NCI-H2227 treated with DMSO at 0.1 percent for 48 hours (cell line): Measurements from ENCODE around the gene PPP2R5A.
"Not testable (repeated sequence)": the region's sequence is repeated elsewhere in the genome, so short reads cannot be mapped to it uniquely, and the experiment has no call there.

Experiments
- DNase-seq: peaks from one replicate; lab custom pipeline; 2025; lab: John Stamatoyannopoulos, UW

PPP2R5A gene

GRCh38 chr1:212297338-212297737 is 12.1 kb downstream of the PPP2R5A start:
- DNase-seq, result no peak

DNA sequence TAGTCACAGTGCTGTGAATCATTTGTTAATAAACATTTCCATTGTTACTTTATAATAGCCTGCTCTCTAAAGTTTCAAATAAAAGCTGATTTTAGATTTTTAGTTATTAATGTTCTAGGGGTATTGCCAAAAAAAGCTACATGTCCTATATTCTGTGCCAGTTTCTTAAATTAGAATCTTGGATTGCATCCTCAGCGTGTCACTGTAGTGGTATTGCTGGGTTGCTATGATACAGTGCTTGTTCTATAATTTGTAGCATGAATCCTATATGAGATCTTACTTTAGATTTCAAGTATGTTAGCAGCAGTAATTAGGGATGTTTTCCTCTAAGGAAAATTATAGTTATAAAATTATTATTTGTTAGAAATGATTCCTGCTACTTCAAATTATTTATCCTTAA is 16.4 kb downstream of the PPP2R5A start:
- DNase-seq, result no peak

GRCh38 chr1:212302745-212303383 is 17.7 kb downstream of the PPP2R5A start:
- DNase-seq, result no peak

- no peak for DNase-seq
These were observed 20.1 kb downstream of the PPP2R5A start for GRCh38 chr1:212305342-212305741.

DNA sequence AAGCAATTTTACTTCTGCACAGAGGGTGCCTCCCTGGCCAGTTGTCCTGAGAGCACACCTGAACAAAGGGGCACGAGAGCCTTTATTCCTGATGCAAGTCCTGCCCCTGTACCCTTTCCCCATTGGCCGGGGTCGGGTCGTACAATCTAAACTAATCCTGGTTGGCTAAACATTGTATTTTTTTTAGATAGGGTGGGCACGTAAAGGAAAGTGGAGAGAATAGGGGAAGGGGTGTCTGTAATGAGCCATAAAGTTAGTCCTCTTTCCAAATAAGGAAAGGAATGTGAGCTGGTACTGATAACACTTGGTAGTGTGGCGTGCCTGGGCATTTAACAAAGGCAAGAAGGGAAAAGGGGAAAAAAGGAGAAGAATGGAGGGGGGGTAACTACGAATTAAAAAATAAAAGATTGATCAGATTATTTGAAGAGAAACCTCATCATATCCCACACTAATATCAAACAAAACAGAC is 20.8 kb downstream of the PPP2R5A start:
- not testable (repeated sequence) for DNase-seq

GRCh38 chr1:212309967-212310366 is 24.8 kb downstream of the PPP2R5A start:
- no peak for DNase-seq

DNA sequence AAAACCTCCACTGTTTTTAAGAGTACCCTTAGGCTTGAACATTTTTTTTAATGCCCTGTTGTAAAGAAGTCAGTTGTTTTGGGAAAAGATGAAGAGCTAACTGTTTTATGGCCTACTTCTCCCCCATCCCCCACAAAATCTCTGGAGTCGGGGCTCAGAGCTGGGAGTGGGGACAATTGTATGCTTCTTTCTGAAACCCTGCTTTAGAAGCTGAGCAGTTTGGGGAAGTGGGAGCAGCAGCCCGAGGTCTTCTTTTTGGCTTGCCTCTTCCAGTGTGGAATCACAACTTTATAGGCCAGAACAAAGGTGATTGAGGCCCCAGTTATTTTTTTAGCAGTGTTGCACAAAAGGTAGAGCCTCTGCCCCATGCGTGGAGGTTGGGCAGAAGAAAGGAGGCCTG is 25.2 kb downstream of the PPP2R5A start:
- no peak for DNase-seq

- no peak for DNase-seq
These were observed 26.8 kb downstream of the PPP2R5A start for GRCh38 chr1:212311836-212312497.

GRCh38 chr1:212313616-212314015 is 28.4 kb downstream of the PPP2R5A start:
- DNase-seq, result no peak

DNA sequence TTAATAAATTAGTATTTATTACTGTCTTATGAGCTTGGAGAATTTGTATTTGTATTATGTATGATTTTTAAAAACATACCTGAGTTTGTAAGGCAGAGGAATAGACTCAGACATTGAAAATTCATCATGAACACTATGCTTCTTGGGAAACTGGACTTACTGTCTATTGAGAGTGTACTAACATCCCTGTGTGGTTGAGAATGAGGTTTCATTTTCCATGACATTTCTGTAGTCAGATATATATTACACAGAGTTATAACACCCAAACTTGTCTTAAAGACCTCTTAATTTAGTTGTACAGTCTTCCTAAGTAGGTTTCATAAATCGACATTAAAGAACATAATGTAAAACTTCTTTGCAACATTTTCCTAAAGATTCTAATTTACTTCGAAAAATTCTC is 30.0 kb downstream of the PPP2R5A start:
- no peak for DNase-seq

GRCh38 chr1:212315907-212316306 is 30.7 kb downstream of the PPP2R5A start:
- no peak for DNase-seq

DNA sequence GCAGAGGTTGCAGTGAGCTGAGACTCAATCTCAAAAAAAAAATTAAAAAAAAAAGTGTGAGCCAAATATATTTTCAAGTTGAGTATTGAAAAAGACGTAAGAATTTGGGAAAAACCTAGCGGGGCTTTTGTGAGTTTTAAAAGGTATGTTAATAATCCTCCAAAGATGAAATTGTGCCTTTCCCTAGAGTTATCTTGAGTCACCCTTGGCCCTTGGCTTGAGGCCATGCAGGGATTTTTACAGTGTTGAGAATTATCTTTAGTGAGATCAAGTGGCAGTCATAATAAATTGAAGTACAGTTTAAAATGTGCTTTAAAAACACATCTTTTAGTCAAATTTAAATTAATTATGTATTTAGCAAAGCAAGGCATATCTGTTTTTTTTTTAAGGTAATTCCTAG is 32.7 kb downstream of the PPP2R5A start:
- DNase-seq, result no peak

- not testable (repeated sequence) for DNase-seq
These were observed 35.8 kb downstream of the PPP2R5A start for GRCh38 chr1:212321031-212321430.

DNA sequence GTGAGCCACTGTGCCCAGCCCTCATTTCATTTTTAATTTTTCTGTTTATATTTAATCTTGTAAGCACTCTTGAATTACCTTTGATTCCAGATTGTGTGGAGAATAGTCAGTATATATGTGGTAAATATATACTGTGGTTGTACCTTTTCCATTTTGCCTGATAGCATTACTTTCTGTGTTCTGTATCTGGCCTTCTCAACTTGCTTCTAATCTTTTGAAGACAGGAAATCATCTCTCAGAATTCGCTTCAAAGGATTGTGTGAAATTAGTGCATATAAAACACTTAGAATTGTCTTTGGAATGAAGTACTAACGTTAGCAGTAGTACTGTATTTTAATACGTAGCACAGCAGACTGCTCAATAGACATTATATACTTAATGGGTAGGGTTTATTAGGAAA is 37.9 kb downstream of the PPP2R5A start:
- DNase-seq, result no peak

DNA sequence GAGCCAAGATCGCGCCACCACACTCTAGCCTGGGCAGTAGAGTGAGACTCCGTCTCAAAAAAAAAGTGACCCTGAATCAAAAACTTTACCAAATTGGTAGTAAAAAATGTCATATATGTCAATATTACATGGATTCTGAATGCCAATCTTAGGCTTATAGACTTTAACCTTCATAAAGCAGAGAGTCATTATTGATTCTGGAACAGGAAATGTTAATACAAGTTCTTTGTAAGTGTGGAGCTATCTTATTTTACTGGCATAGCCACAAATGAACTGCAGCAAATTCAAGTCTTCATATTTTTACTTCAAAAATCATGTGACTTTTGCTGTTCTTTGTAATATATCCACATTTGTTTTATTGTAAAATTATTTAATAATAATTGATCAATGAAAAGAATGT is 41.3 kb downstream of the PPP2R5A start:
- DNase-seq, result no peak

GRCh38 chr1:212328248-212328647 is 43.0 kb downstream of the PPP2R5A start:
- no peak for DNase-seq

DNA sequence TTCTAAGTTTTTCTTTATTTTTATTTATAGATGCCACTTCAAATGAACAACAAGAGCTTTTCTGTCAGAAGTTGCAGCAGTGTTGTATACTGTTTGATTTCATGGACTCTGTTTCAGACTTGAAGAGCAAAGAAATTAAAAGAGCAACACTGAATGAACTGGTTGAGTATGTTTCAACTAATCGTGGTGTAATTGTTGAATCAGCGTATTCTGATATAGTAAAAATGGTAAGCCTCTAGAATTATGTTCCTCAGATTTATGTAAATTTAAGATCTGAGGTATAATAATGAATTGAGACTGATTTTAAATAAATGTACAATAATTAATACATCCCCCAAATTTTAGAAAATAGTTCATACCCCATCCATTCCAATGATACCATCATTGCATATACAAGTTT is 43.9 kb downstream of the PPP2R5A start:
- no peak for DNase-seq

GRCh38 chr1:212341090-212341489 is 55.9 kb downstream of the PPP2R5A start:
- no peak for DNase-seq

GRCh38 chr1:212344905-212345304 is 59.7 kb downstream of the PPP2R5A start:
- DNase-seq, result no peak

DNA sequence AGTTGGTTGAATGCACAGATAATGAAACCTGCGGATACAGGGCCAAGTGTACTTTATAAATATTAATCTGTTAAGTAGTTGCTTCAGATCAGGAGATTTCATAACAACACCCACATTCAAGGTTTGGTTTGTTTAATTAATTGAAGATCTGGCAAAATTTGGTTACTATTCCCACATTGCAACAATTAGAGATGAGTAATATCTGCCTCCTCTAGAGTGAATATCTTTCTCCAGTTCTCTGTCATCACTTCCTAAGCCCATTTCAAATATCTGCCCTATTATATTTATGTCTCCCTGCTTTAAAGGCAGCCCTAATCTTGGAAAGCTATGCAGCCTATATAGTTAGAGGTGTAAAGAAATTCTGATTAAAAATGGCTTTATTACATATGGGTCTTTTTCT is 61.4 kb downstream of the PPP2R5A start:
- DNase-seq, result no peak

- no peak for DNase-seq
These were observed 66.6 kb downstream of the PPP2R5A start for GRCh38 chr1:212351588-212352362.

- no peak for DNase-seq
These were observed 68.0 kb downstream of the PPP2R5A start for GRCh38 chr1:212353181-212353580.

- DNase-seq, result no peak
These were observed 69.3 kb downstream of the PPP2R5A start for GRCh38 chr1:212354464-212354863.
